OCI-LY1 (cell line): ENCODE data around the gene SLC13A2.
"Not testable (repeated sequence)": the region's sequence is repeated elsewhere in the genome, so short reads cannot be mapped to it uniquely, and the experiment has no call there.

Experiments used
- H2AFZ ChIP-seq: fragments of 200-600 bp; sonication (generic), shearing (Covaris generic); 2 replicates; pipeline ENCODE4 v1.6.0; 2014; ENCODE audit warnings: antibody characterized with exemption, mild to moderate bottlenecking, low read length
- H3F3A ChIP-seq: fragments of 200-600 bp; sonication (generic), shearing (Covaris generic); 2 replicates; pipeline ENCODE4 v1.6.0; 2014; ENCODE audit warnings: mild to moderate bottlenecking, antibody characterized with exemption, low read length, moderate library complexity; ENCODE audit not compliant: insufficient read depth
- H3K27ac ChIP-seq: fragments of 200-600 bp; sonication (generic); 2 replicates; pipeline ENCODE4 v1.5.1; 2014; ENCODE audit warnings: low read length, mixed run types, mild to moderate bottlenecking, low read depth; ENCODE audit not compliant: poor library complexity, severe bottlenecking
- H3K27me3 ChIP-seq: fragments of 200-600 bp; sonication (generic); 2 replicates; pipeline ENCODE4 v1.6.0; 2014; ENCODE audit warnings: antibody characterized with exemption, mild to moderate bottlenecking, low read length, moderate library complexity; ENCODE audit not compliant: insufficient read depth
- H3K36me3 ChIP-seq: fragments of 200-600 bp; sonication (generic); 2 replicates; pipeline ENCODE4 v1.6.1; 2014; ENCODE audit warnings: mild to moderate bottlenecking, antibody characterized with exemption, low read length, moderate library complexity, mixed read lengths; ENCODE audit not compliant: insufficient read depth
- H3K4me1 ChIP-seq: fragments of 200-600 bp; sonication (generic); 2 replicates; pipeline ENCODE4 v1.5.1; 2014; ENCODE audit warnings: mild to moderate bottlenecking, low read length, moderate library complexity; ENCODE audit not compliant: insufficient read depth, severe bottlenecking
- H3K4me2 ChIP-seq: fragments of 200-600 bp; sonication (generic), shearing (Covaris generic); 2 replicates; pipeline ENCODE4 v1.6.1; 2014; ENCODE audit warnings: low read length
- H3K4me3 ChIP-seq: fragments of 200-600 bp; sonication (generic); 2 replicates; pipeline ENCODE4 v1.5.1; 2014; ENCODE audit warnings: low read length, low read depth, mild to moderate bottlenecking, mixed read lengths; ENCODE audit not compliant: poor library complexity, severe bottlenecking
- H3K79me2 ChIP-seq: fragments of 200-600 bp; shearing (Covaris generic); 2 replicates; pipeline ENCODE4 v1.6.1; 2016; ENCODE audit warnings: mixed run types, low read length, mixed read lengths; ENCODE audit not compliant: insufficient read depth
- H3K9ac ChIP-seq: fragments of 200-600 bp; sonication (generic), shearing (Covaris generic); 2 replicates; pipeline ENCODE4 v1.6.1; 2014; ENCODE audit warnings: mild to moderate bottlenecking, low read length, mixed read lengths
- H3K9me2 ChIP-seq: fragments of 200-600 bp; sonication (generic), shearing (Covaris generic); 2 replicates; pipeline ENCODE4 v1.6.1; 2014; ENCODE audit warnings: low read depth, mild to moderate bottlenecking, low read length, mixed read lengths
- H3K9me3 ChIP-seq: fragments of 200-600 bp; shearing (Covaris generic); 2 replicates; pipeline ENCODE4 v1.6.1; 2014; ENCODE audit warnings: low read length, mixed read lengths
- H4K20me1 ChIP-seq: fragments of 200-600 bp; sonication (generic), shearing (Covaris generic); 2 replicates; pipeline ENCODE4 v1.6.0; 2016; ENCODE audit warnings: mild to moderate bottlenecking, low read length; ENCODE audit not compliant: insufficient read depth
- EZH2 ChIP-seq: fragments of 200-600 bp; sonication (generic), shearing (Covaris generic); IDR thresholded peaks from 2 replicates; pipeline ENCODE4 v1.8.0; 2017; ENCODE audit warnings: borderline replicate concordance, mixed run types, mild to moderate bottlenecking, antibody characterized with exemption, low read length, moderate library complexity, mixed read lengths
- TF ChIP-seq, protein P1 (sequence below): fragments of 200-600 bp; sonication (generic), shearing (Covaris generic); IDR thresholded peaks from 2 replicates; pipeline ENCODE4 v1.5.1; 2017; ENCODE audit warnings: mild to moderate bottlenecking, antibody characterized with exemption, low read length, moderate library complexity, mixed read lengths

SLC13A2 gene

DNA sequence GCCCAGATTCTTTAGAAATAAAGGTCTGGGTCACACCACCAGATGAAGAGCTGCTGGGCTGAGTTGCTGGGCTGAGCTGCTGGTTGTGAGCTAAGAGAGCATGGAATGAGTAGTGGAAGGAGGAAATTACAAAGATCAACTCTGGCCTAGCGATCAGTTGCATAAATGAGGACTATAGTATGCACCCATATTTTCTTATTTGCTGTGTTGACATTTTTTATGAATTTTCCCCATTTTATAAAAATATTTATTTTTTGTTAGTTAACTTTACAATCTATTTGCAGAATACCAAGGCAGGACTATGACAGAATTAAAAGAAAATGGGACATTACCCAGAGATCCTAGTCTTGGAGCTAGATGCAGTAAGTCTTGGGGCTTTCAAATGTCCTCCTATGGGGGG, 23.6 kb upstream of the SLC13A2 start:
- Histone ChIP-seq H4K20me1 (no peaks in the 10 kb centered on the region), H3K9me3 (peaks cover 4% of the 10 kb centered on the region; the same call in 1 of the 2 replicates), H2AFZ (no peak overlapping the region), H3K27me3 (no peaks in the 10 kb centered on the region), H3K9ac (no peak overlapping the region), H3K79me2 (no peaks in the 10 kb centered on the region), H3K4me1 (no peaks in the 10 kb centered on the region), H3K4me2 (no peak overlapping the region), H3K9me2 (no peaks in the 10 kb centered on the region), H3F3A (no peaks in the 10 kb centered on the region), H3K27ac (no peak overlapping the region), H3K36me3 (no peaks in the 10 kb centered on the region), H3K4me3 (no peak overlapping the region)
- TF ChIP-seq, protein P1, sequence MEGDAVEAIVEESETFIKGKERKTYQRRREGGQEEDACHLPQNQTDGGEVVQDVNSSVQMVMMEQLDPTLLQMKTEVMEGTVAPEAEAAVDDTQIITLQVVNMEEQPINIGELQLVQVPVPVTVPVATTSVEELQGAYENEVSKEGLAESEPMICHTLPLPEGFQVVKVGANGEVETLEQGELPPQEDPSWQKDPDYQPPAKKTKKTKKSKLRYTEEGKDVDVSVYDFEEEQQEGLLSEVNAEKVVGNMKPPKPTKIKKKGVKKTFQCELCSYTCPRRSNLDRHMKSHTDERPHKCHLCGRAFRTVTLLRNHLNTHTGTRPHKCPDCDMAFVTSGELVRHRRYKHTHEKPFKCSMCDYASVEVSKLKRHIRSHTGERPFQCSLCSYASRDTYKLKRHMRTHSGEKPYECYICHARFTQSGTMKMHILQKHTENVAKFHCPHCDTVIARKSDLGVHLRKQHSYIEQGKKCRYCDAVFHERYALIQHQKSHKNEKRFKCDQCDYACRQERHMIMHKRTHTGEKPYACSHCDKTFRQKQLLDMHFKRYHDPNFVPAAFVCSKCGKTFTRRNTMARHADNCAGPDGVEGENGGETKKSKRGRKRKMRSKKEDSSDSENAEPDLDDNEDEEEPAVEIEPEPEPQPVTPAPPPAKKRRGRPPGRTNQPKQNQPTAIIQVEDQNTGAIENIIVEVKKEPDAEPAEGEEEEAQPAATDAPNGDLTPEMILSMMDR = no peak
- TF ChIP-seq EZH2 = no peak

DNA sequence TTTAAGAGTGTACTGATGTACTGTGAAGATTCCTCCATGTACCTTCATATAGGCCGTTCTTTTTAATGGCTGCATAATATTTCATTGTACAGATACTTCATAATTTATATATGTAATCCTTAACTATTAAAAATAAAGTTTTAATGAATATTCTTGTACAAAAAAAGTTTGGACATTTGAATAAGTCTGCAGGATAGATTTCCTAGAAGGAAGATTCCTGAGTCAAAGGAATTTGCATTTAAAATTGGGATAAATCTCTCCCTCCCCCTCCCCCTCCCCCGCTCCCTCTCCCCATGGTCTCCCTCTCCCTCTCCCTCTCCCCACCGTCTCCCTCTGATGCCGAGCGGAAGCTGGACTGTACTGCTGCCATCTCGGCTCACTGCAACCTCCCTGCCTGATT, 15.6 kb upstream of the SLC13A2 start:
- no peaks in the 10 kb centered on the region for H3K9me2 ChIP-seq
- TF ChIP-seq, protein P1 = no peak
- no peak for TF ChIP-seq EZH2
- no peak overlapping the region for H3K4me2 ChIP-seq
- no peaks in the 10 kb centered on the region for H3K79me2 ChIP-seq
- no peak overlapping the region for H2AFZ ChIP-seq
- H3K9me3 ChIP-seq = no peaks in the 10 kb centered on the region
- H3K36me3 ChIP-seq = no peaks in the 10 kb centered on the region
- H3K27ac ChIP-seq = no peak overlapping the region
- no peaks in the 10 kb centered on the region for H4K20me1 ChIP-seq
- H3K4me3 ChIP-seq = no peak overlapping the region
- H3K4me1 ChIP-seq = no peaks in the 10 kb centered on the region
- H3F3A ChIP-seq = no peaks in the 10 kb centered on the region
- H3K27me3 ChIP-seq = no peaks in the 10 kb centered on the region
- no peak overlapping the region for H3K9ac ChIP-seq

- not testable (repeated sequence) for H3K9ac ChIP-seq, H3K27me3 ChIP-seq
Observed at GRCh38 chr17:28458881-28459280, 14.6 kb upstream of the SLC13A2 start.

DNA sequence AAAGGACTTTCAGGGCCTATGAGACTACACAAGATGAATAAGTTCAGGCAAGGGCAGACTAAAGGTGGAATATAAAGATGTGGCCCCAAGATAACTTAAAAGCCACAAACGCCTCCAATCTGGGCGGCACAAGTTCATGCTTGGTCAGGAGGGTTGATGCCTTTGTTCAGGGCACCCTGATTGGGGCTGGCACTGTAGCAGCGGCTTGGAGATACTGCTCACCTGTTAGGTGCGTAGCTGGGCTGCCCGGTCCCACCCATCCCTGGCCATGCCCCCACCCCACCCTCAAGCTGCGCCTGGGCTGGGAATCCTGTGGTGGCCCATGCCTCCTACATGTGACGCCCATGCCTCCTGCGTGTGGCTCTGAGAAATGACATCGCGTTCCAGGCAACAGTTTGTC, 12.5 kb upstream of the SLC13A2 start:
- no peak overlapping the region for H3K9ac ChIP-seq
- H3F3A ChIP-seq = no peaks in the 10 kb centered on the region
- H3K9me3 ChIP-seq = no peaks in the 10 kb centered on the region
- no peaks in the 10 kb centered on the region for H3K9me2 ChIP-seq
- no peak overlapping the region for H2AFZ ChIP-seq
- no peak overlapping the region for H3K27ac ChIP-seq
- no peaks in the 10 kb centered on the region for H3K4me1 ChIP-seq
- TF ChIP-seq EZH2 = no peak
- TF ChIP-seq, protein P1 = no peak
- H3K79me2 ChIP-seq = no peaks in the 10 kb centered on the region
- no peaks in the 10 kb centered on the region for H3K27me3 ChIP-seq
- H3K36me3 ChIP-seq = no peaks in the 10 kb centered on the region
- no peak overlapping the region for H3K4me3 ChIP-seq
- no peaks in the 10 kb centered on the region for H4K20me1 ChIP-seq
- no peak overlapping the region for H3K4me2 ChIP-seq

More at GRCh38 chr17:28458881-28459280, 14.6 kb upstream of the SLC13A2 start:
- H3K4me1 ChIP-seq, H3K36me3 ChIP-seq, H2AFZ ChIP-seq, H3K27ac ChIP-seq, H3F3A ChIP-seq, H3K9me3 ChIP-seq, H4K20me1 ChIP-seq, H3K9me2 ChIP-seq, H3K4me3 ChIP-seq, H3K79me2 ChIP-seq, H3K4me2 ChIP-seq: not testable (repeated sequence)
